ENCODE results near the gene SPDYE16.
"Not testable (repeated sequence)": the region's sequence is repeated elsewhere in the genome, so short reads cannot be mapped to it uniquely, and the experiment has no call there.

Gene SPDYE16, protein sequence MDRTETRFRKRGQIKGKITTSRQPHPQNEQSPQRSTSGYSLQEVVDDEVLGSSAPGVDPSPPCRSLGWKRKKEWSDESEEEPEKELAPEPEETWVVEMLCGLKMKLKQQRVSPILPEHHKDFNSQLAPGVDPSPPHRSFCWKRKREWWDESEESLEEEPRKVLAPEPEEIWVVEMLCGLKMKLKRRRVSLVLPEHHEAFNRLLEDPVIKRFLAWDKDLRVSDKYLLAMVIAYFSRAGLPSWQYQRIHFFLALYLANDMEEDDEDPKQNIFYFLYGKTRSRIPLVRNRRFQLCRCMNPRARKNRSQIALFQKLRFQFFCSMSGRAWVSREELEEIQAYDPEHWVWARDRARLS

DNA sequence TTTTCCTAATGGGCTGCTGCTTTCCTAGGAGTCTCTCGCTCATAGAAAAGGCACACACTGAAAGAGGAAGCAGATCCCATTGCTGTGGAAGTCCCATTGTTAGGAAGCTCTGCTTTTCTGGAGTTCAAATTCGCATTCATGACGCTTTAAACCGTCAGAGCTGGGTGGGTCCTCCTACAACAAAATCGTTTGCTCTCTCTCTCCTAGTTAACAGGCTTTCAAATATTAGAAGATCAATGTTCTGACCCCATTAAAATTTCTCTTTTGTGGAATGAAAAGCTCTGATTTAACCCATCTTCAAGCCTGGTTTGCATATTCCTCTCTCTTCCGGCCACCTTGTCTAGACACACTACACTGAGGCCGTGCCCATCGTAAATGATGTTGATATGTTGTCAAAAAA, at the start of gene SPDYE16:
Gene SPDYE16, minus strand, starts transcription at position 101 of the 400 bp plus-strand sequence. CDS start 1,838 bp downstream, outside the sequence.
- DNase-seq (ENCODE audit: low read depth): not testable (repeated sequence)

GRCh38 chr7:76592694-76593093, 49.6 kb upstream of the SPDYE16 start:
- not testable (repeated sequence) for DNase-seq (ENCODE audit: low read depth)

DNA sequence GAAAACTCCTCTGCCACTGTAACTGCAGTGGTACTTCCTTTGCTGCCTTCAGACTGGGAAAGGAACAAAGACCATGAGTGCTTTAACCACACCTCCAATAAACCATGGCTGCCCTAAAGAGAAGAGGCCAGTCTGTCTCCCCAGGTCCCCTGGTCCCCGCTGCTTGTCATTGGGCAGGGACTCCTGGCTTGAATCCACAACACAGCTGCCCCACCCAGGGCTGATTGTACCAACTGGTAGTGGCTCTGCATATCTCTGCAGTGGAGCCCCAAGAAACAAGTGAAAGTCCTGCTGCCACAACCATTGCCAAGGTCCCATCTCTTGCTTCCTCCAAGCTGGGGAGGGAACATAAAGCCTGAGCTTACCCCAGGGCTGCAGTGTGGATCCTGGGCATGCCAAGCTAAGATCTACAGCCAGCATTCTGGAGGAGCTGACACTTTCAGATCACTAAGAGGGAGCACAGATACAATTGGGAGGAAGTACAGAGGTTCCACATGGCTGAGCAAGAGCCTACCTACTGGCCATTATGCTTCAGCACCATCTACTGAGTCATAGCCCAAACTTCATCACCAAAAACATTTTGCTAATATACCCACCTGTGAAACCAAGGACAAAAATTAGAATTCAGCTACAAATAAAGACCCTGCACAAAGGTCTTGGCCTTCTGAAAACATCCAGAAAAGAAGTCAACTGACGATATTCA, 48.7 kb upstream of the SPDYE16 start:
- DNase-seq (ENCODE audit: low read depth): not testable (repeated sequence)

- DNase-seq (ENCODE audit: low read depth): not testable (repeated sequence)
Measured at GRCh38 chr7:76591033-76591432, 47.9 kb upstream of the SPDYE16 start.

- not testable (repeated sequence) for DNase-seq (ENCODE audit: low read depth)
Measured at GRCh38 chr7:76588586-76588985, 45.5 kb upstream of the SPDYE16 start.

GRCh38 chr7:76586585-76587315, 43.7 kb upstream of the SPDYE16 start:
- not testable (repeated sequence) for DNase-seq (ENCODE audit: low read depth)

DNA sequence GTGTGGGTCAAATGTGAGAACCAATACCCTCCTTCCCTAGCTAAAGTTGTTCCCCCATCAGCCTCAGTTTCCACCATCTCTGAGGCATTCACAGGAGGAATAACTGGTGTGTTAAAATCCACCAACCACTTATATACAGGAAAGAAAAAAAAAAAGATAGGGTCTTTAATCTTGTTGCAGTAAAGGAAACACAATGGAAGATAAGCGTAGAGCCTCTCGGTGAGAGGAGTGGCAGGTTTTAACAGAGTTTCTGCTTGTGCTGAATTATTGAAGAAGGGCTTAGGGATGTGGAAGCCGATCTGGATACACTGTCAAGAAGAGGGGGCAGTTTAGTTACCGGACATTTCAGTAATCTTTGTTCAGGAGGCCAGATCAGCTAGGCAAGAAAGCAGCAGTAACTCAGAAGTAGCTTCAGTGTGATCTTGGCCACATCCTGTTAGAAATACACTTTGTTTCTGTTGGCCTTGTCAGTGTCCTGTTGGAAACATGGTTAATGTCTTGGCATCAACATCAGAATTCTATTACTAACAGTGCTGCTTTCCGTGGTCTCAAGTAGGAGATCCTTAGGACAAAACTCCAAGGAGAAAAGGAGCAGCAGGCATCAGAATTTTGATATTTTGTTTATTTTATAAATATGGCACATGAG, 40.7 kb upstream of the SPDYE16 start:
- not testable (repeated sequence) for DNase-seq (ENCODE audit: low read depth)

DNA sequence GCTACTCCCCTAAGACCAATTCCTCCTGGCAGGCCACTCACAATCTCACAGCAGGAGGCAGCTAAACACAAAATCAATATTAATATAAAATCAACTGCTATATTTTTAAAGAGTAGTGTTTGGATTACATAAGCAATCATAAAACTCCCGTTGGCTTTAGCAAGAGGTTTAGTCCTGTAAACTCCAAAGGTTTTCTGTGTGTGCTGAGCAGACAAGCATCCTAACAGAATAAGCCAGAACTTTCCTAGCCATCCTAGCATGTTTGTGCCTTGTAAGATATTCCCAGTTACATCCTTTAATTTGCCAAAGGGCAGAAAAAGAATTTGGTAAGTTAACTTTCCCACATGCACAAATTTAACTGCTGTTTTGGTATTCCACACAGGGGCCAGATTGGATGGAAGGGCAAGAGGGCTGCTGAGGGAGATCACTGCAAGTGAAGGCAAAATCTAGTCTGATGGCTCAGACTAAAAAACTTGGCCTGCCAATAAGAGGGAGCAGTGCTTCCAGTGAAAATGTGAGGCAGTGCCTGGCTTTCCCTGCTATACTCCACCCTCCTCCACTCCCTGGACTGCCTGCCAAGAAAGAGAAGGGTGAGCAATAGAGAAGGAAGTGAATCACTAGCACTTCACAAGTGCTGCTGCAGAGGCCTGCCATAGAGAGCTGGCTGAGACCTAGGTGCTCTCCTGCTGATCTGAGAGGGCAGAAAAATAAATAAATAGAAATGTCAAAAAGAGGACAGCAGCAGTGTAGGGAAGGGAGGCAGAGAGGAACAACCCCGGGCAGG, 39.9 kb upstream of the SPDYE16 start:
- peak; percentile 15 for DNase-seq (ENCODE audit: low read depth)

DNA sequence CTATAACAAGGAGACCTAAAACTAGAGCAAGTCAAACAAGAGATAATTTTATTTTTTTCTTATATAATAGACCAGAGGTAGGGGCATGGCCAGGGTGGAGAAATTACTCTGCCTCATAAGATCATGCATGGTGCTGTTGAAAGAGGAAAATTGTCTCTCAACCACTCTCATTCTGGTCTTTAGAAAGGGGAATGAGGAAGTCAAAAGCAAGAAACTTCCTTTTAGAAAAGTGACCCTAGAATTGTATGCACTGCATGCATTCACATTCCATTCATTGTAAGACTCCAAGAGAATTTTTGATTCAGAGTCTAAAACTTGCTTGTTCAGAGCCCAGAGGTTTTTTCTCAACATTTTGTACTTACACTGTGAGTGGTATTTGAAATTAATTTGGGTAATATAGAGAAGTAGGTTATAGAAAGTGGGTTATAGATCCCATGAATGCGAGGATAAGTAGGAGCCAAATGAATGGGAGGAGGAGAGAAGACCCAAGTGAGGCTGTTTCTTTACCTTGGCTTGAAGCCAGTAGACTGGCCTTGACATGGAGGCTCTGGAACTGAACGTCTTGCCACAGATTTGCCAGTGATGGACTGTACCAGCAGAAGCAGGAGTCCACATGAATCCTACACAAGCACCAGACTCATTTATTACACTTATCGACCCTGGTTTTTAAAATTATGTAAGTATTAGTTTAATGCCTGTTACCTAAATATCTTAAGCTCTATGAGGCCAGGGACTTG, 33.0 kb upstream of the SPDYE16 start:
- not testable (repeated sequence) for DNase-seq (ENCODE audit: low read depth)

DNA sequence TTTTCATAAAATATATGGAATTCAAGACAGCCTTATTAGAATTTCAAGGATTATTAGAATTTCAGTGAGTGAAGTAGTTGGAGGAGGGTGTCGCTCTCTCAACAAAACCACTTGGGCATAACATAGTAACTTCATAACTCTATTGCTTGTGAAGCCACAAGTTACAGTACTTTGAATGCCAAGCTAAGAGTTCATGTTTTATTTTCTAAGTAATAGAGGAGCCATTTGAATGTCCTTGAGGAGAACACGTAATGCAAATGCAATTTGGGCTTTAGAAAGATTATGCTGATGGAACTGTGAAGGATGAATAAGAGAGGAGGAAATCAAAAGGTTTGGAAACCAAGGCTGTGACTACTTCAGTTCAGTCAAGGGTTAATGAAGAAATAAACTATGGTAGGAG, 32.3 kb upstream of the SPDYE16 start:
- DNase-seq (ENCODE audit: low read depth): not testable (repeated sequence)

DNA sequence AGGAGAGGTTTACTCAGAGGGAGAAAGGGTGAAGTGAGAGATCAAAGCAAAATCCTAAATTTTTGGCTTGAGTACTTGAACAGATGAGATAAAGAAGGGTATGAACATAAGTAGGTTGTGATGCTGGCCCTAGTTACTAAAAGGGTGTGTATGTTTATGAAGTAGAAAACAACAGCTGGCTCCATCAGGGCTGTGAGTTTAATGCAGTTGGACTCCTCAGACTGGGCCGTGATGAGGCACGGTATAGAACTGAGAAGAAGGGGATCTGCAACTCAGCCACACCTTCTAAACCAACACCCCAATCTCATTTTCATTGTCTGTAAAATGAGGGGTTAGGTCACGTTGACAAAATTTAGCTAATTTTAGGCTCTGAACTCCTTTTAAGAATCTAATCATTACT, 29.2 kb upstream of the SPDYE16 start:
- DNase-seq (ENCODE audit: low read depth): not testable (repeated sequence)

GRCh38 chr7:76570324-76570775, 27.3 kb upstream of the SPDYE16 start:
- not testable (repeated sequence) for DNase-seq (ENCODE audit: low read depth)

DNA sequence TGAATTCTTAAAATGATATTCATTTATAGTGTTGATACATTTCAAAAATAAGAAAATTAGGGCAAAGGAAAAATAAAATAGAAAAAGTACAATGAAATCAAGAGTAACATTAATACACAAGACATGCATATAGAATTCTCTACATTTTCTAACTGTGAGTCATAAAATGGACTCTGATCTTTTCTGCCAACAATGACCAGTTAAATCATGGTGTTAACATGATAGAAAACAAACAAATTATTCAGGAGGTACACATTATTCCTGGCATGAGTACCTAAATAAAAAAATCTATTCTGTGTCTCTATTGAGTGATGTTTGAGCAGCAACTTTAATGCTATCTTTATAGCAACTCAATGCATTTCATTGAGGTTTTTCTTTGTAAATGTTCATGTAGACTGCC, 25.6 kb upstream of the SPDYE16 start:
- DNase-seq (ENCODE audit: low read depth): not testable (repeated sequence)

GRCh38 chr7:76567753-76568152, 24.7 kb upstream of the SPDYE16 start:
- DNase-seq (ENCODE audit: low read depth): not testable (repeated sequence)

DNA sequence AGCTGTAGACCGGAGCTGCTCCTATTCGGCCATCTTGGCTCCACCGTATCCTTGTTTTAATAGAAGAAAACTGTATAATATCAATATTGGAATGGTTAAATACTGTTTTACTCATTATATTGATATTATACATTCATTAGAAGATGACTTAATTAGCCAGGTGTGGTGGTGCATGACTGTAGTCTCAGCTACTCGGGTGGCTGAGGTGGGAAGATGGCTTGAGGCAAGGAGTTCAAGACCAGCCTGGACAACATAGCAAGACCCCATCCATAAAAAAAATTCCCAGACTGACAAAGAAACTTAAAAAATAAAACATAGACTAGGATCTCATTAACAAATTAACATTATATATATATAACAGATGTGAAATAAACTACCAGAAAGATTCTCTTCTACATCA, 24.2 kb upstream of the SPDYE16 start:
- not testable (repeated sequence) for DNase-seq (ENCODE audit: low read depth)

DNA sequence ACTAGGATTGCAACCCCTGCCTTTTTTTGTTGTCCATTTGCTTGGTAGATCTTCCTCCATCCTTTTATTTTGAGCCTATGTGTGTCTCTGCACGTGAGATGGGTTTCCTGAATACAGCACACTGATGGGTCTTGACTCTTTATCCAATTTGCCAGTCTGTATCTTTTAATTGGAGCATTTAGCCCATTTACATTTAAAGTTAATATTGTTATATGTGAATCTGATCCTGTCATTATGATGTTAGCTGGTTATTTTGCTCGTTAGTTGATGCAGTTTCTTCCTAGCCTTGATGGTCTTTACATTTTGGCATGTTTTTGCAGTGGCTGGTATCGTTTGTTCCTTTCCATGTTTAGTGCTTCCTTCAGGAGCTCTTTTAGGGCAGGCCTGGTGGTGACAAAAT, 21.9 kb upstream of the SPDYE16 start:
- DNase-seq (ENCODE audit: low read depth): not testable (repeated sequence)

- DNase-seq (ENCODE audit: low read depth): not testable (repeated sequence)
Measured at GRCh38 chr7:76561342-76561741, 18.2 kb upstream of the SPDYE16 start.

GRCh38 chr7:76560157-76560556, 17.1 kb upstream of the SPDYE16 start:
- not testable (repeated sequence) for DNase-seq (ENCODE audit: low read depth)

- not testable (repeated sequence) for DNase-seq (ENCODE audit: low read depth)
Measured at GRCh38 chr7:76559685-76560084, 16.6 kb upstream of the SPDYE16 start.

DNA sequence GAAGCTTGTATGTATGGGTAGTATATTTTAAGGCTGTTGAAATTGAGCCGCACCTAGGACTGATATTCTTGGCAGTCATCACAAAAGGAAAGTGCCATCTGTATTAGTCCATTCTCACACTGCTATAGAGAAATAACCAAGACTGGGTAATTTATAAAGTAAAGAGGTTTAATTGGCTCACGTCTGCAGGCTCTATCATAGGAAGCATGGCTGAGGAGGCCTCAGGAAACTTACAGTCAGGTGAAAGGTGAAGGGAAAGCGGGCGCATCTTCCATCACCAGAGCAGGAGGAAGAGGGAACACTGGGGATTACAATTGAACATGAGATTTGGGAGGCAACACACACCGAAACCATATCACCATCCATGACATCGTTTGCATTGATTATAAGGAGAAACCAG, 8.9 kb upstream of the SPDYE16 start:
- not testable (repeated sequence) for DNase-seq (ENCODE audit: low read depth)

All from HS-5 (cell line).